ENCODE data around the gene ACTG1.

The ACTG1 gene

DNA sequence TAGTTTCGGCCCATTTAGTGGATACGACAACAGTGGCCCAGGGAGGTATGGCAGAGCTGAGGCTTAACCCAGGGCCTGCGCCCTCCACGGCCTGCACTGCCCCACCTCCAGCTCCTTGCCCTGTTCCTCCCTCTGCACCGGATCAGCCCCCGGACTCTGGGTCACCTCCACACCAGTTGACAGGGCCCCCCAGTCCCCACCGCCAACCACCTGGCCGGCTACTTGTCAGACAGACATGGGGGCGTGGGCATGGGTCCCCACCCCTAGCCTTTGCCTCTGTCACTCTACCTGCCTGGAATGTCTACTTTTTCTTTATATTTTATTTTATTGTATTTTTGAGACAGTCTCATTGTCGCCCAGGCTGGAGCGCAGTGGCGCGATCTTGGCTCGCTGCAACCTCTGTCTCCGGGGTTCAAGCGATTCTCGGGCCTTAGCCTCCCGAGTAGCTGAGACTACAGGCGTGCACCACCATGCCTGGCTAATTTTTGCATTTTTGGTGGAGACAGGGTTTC, 3.0 kb upstream of the ACTG1 start:
- no peak for DNase-seq

DNA sequence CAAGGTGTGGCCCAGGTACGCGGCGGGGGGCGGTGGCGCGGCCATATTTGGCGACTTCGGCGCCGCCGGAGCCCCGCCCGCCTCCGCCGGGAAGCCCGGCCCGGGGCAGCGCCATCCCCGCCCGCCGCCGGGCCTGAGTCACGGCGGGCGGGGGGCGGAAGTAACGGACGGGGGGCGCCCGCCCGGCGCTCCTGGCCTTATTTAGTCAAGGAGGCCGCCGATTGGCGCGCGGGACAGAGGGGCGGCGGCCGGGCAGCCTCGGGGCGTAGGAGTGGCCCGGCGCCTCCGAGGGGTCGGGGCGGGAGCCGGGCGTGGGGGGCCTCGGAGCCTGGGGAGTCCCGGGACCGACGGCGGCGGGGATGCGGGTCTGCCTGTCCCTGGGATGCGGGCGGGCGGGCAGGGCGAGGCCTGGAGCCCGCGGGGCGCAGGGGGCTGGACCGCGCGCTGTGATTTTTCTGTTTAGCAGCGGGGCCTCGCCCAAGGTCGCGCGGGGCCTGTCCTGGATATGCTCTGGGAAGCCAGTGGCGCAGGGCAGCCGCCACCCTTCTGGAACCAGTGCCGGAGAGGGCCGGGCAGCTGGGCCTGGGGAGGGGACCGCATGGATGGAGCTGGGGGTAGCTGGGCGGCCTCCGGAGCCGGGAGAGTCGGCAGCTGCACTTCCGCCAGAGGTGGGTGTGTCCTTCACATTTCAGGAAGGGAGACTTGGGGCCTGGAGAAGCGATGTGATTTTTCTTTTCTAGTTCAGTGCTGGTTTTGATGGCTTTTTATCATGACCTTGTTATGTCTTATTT, 2.3 kb upstream of the ACTG1 start:
- peak; percentile 69 for DNase-seq

DNA sequence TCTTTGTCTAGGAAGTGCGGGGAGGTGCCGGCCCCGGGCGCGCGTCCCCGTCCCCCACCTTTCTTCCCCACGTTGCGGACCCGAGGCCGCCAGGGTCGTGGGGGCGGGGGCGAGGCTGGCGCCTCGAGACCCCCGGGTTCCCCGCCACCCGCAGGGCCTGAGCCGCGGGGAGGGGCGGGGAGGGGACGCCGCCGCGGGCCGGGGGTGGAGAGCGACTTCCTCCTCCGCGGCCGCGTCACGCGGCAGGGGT, 1.8 kb upstream of the ACTG1 start:
- no peak for DNase-seq

DNA sequence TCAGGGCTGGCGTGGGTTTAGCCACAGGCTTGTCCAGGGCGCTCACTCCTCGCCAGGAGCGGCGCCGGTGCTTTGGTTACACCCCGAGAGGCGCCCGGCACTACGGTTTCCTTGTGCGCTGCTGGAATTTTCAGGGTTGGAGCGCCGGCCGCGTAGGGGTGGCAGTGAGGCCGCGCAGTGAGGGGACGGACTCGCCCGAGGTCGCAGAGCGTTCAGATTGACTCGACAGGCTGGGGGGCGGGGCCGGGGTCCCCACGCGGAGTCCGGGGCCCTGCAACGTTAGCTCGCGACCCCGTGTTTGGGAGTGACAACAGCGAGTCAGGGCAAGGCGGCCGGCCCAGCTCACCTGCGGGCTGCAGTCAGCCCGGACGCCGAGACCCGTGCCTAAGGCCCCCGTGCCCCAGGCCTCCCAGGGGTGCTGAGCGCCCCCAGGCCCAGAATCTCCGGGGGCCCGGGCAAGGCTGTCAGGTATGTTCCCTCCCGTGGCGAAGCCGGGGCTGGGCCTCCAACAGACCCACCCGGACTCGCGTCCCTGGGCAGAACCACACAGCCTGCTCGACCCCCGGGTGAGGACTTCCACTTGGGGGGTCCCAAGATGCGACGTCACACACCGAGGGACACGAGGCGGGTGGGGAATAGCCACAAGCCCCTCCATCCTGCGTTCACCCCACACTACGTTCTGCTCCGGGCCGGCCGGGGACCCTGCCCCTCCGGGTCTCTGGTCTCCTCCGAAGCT, 1.3 kb upstream of the ACTG1 start:
- DNase-seq, result peak; percentile 43

DNA sequence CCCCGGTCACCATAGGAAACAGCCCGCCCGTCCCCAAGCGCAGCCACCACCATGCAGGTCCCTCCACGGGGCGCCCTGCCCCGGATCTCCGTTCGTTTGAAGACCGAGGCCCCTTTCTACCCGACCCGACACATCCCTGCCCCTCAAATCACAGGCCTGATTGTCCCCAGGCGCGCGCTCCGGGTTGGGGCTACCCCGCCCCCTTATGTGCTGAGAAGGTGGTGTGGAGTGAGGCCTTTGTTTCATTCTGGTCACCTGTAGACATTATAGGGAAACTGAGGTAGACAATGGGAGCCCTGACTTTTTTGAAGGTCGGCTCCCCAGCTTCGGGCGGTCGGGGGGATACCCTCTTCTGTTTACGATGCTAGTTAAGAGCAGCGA, 763 bp upstream of the ACTG1 start:
- peak; percentile 67 for DNase-seq

DNA sequence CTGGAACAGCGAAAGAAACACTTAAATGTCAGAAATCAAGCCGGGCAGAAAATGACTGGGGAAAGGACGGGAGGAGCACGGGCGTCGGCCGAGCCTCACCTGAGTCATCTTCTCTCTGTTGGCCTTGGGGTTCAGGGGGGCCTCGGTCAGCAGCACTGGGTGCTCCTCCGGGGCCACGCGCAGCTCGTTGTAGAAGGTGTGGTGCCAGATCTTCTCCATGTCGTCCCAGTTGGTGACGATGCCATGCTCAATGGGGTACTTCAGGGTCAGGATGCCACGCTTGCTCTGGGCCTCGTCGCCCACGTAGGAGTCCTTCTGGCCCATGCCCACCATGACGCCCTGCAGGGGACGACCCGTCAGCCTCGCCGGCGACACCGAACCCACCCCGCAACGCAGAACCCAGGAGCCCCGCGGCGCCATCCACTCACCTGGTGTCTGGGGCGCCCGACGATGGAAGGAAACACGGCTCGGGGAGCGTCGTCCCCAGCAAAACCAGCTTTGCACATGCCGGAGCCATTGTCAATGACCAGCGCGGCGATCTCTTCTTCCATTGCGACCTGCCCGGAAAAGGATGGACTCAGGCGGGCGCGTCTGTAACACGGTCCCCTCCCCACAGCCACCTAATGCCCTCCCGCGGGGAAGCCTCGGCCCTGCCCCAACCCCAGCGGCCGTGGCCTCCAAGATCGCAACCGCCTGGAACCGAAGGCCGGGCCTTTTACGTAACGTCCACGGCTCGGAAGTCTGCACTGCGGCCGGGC, 616 bp downstream of the ACTG1 start:
- peak; percentile 40 for DNase-seq

DNA sequence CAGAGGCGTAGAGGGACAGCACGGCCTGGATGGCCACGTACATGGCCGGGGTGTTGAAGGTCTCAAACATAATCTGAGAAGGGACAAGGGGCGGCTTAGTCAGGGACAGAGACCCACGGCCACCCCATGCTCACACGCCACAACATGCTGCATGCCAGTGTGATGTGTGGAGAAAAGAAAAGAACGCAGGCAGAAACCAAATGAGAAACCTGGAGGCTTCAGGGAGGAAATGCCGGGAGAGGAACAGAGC, 1.1 kb downstream of the ACTG1 start:
- DNase-seq, result no peak

DNA sequence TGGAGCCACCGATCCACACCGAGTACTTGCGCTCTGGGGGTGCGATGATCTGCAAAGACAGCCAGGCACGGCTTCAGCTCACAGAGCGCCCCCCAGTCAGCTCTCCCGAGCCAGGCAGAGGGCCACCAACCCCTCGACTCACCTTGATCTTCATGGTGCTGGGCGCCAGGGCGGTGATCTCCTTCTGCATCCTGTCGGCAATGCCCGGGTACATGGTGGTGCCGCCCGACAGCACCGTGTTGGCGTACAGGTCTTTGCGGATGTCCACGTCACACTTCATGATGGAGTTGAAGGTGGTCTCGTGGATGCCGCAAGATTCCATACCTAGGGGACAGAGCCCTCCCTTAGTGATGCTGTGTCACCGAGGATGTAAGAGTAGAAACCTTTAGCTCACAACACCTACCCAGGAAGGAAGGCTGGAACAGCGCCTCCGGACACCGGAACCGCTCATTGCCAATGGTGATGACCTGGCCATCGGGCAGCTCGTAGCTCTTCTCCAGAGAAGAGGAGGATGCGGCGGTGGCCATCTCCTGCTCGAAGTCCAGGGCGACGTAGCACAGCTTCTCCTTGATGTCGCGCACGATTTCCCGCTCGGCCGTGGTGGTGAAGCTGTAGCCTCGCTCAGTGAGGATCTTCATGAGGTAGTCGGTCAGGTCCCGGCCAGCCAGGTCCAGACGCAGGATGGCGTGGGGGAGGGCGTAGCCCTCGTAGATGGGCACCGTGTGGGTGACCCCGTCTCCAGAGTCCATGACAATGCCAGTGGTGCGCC, 1.6 kb downstream of the ACTG1 start:
- DNase-seq, result peak; percentile 32

DNA sequence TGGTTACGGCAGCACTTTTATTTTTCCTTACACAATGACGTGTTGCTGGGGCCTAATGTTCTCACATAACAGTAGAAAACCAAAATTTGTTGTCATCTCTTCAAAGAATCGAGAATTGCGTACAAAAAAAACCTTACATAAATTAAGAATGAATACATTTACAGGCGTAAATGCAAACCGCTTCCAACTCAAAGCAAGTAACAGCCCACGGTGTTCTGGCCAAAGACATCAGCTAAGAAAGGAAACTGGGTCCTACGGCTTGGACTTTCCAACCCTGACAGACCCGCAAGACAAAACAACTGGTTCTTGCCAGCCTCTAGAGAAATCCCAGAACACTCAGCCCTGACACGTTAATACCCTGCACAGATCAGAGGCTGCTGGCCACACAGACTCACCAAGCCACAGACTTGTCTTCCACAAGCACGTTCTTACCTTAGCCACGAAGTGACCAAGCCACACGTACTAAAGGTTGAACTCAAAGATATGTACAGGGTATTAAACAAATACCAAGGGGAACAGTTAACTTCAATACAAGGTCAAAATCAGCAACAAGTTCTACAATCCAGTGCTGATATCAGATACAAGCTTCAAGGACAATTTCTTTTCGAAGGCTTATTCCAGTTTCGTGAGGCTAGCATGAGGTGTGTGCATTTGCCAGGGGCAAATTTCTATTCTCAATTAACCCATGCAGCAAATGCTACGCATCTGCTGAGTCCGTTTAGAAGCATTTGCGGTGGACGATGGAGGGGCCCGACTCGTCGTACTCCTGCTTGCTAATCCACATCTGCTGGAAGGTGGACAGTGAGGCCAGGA, 2.4 kb downstream of the ACTG1 start:
- DNase-seq, result peak; percentile 23

DNA sequence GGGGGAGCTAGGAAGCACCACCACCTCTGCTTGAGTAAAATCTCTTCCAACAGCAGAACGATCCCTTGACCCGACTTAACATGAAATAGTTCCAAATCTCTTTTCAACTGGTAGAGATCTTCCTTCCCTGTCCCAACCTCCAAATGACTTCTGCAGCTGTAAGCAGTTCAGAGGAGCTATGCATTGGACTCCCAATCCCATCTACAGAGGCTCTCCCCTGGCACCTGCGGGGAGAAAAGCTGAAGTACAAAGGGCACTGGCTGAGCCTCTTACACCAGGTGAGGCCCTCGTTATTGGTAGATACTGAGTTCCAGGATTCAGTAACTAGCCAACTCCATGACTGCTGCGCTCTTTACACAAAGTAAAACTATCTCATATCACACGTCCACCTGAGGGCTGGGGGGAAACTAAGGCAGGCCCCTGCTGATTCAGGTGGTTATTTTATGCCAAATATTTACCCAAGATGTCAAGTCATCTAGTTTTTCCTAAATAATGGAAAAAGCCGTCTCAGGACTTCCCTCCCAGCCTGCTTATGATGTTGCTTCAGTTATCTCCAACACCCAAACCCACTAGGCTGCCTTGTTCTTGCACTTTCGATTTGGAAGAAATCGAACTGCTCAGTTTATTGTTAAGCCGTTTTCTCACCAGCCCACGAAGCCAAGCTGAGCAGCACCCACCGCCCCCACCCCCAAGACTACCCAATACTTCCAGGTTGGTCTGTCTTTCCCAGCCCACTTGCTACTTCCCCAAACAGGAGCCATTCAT, 3.2 kb downstream of the ACTG1 start:
- DNase-seq, result peak; percentile 52

DNA sequence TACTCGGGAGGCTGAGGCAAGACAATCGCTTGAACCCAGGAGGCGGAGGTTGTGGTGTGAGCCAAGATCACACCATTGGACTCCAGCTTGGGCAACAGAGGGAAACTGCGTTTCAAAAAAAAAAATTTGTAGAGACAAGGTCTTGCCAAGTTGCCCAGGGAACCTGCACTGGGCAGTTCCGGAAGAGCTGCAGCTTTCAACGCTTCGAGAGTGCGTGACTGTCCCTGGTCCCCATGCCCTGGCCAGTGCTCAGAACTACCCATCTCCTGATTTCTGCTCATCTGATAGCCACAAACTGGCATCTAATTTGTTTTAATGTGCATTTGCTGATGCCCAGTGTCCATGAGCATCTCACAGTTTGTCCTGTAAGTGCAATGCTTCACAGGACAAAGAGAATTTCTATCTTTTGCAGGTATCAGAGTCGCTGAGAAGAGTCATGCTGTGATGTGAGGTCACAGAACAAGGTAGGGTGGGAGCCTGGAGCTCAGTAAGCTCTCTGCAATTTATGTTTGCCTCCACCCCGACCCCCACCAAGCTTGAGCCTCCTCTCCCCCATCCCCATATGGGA, 3.9 kb downstream of the ACTG1 start:
- no peak for DNase-seq

DNA sequence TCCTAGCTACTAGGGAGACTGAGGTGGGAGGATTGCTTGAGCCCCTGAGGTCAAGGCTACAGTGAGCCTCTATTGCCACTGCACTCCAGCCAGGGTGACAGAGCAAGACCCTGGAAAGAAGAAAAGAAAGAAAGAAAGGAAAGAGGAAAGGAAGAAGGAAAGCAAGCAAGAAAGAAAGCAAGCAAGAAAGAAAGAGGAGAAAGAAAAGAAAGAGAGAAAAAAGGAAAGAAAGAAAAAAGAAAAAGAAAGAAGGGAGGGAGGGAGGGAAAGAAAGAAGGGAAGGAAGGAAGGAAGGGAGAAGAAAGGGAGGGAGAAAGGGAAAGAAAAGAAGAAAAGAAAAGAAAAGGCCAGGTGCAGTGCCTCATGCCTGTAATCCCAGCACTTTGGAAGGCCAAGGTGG, 9.0 kb downstream of the ACTG1 start:
- DNase-seq, result no peak

DNA sequence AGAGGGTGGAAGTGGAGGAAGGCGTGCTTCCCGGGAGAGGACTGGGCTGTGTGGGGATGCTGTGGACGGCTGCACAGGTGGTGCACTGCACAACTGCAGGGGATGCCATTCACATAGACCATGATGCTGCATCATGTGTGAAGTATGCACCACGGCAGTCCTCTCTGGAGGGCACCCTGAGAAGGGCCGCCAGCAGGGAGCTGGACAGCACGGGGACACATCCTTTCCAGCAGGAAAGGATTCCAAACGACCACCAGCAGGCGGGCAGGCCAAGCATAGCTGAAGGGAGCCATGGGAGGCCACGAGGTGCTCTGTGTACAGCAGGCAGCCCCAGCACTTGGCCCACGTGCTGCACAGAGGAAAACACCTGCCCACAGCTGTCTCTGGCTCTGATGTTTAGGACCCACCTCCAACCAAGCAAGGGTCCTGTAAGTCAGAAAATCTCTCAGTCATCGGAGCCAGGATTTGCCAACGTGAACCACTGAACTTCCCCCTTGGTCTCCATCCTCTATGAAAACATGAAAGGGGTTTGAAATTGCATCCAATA, 10.1 kb downstream of the ACTG1 start:
- no peak for DNase-seq

DNA sequence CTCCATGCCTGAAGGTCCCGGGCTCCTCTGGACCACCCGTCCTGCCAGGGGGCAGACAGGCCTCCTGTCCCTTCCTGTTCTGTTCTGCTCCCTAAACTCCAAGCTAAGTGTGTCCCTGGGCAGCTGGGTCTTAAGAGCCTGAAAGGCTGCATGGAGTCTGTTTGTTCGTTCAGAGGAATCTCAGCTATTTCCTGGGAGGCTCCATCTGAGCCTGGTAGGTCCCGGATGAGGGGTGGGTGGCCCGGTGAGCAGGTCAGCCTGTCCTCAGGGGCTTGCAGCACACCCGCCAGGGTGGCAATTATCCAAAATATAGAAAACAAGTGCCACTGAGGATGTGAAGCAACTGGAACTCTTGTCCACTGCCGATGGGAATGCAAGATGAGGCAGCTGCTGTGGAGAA, 12.6 kb downstream of the ACTG1 start:
- no peak for DNase-seq

DNA sequence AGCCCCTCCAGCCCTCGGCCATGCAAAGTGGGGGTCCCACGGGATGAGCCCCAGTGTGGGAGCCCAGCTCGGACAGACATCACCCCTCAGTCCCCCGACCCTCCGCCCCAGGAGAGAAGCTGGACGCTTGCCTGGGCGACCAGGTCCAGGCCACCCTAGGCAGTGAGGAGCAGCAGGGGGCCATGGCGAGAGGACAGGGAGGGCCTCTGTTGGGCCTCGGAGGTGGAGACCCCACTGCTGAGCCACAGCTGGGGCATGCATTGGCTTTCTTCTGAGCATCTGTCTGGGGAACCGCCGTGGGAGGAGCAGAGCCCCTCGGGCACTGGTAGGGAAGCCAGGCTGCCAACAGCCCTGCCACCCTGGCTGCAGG, 13.0 kb downstream of the ACTG1 start:
- no peak for DNase-seq

DNA sequence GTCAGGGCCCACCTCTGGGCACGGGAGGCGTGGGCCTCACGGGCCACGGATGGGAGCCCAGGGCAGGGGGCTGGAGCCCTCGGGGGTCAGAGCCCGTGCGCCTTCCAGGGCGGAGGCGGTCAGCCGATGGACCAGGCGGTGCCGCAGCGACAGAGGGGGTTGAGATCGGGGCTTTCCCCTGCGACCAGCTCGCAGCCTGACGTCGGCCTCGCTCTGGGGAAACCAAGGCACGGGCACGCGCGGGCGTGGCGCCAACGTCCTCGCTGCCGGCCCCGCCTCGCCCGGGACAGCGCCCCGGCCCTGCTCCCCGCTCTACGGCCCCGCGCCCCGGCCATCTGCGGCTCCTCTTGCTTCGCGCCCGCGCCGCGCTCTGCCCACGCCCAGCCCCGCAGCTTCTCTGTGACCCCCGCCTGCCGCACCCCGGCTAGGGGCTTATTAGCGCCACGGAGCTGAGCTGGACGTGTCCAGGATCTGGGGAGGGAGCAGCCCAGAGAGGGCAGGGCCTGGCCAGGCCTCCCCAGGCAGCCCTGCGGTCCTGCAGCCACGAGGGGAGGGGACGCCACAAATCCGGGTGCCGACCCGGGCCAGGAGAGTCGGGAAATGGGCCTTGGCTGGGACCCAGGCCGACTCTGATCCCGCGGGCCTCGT, 13.5 kb downstream of the ACTG1 start:
- no peak for DNase-seq

DNA sequence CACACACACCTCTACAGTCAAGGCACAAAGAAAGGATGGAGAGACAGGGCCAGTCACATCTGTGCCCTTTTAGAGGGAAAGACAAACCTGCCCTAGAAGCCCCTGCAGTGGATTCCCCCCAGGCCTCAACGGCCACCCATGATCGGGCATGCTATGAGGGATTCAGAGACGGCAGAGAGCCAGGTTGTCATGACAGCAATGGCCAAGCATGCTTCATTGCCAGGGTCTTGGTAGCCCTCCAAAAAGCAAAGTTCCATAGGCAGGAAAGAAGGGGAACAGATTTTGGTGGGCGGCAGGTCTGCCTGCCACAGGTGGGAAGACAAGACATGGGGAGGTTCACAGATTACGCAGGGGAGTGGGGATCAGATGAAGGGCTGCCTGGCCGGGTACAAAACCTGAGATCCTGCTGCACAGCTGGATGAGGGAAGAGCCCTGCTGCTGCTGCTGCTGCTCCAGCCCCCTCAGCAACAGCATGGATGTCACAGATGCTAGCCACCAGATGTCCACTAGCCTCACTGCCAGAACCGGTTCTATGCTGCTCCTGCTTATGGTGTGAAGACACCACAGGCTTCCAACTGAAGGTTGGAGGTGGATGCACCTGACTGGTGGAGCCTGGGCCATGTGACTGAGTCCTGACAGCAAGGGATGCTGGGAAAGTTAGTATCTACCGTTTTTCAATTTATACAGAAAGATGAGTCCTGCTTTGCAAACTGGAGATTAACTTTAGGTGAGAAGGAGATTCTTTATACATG, 17.8 kb downstream of the ACTG1 start:
- DNase-seq, result no peak

DNA sequence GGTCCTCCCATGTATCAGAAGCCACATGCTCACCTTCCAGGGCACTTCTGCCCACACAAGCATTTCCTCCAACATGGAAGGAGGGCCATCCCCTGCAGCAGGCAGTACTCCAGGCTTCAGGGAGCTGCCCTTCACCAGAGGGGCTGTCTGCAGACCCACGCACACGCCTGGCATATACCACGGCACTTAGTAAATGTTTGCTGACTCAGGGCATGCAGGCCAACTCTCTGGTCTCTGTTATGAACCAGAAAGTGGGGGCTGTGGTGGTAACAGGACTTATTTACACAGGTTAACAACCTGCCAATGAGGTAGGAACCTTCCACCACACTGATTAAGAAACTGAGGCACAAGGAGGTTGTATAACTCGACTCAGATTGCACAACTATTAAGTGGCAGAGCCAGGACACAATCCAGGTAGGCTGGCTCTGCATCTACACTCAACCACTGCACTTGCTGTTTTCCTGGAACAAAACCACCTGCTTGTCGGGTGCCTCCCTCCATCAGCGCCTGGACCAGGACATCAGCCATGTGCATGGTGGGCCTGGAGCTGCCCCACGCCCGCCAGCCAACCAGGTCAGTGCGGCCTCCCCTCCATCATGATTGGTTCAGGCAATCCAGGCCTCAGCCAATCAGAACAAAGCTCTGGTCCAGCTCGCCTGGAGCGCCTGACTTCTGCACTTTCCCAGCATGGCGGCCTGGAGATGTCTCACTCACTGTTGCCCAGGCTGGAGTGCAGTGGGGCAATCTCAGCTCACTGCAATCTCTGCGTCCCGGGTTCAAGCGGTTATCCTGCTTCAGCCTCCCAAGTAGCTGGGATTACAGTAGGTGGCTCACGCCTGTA, 19.2 kb downstream of the ACTG1 start:
- DNase-seq, result no peak

DNA sequence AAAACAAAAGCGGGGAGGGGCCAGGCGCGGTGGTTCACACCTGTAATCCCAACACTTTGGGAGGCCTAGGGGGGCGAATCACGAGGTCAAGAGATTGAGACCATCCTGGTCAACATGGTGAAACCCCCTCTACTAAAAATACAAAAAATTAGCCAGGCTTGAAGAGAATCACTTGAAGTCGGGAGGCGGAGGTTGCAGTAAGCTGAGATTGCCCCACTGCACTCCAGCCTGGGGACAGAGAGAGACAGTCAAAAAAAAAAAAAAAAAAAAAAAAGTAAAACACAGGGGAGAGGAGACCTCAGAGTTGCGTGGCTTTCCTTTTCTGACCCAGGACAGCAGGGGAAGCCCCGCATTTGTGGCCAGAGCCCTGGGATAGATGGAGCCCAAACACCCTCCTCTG, 19.9 kb downstream of the ACTG1 start:
- DNase-seq, result no peak
